HK-2 (cell line): ENCODE results near the gene JHY.

Source experiments
- DNase-seq: peaks from one replicate; pipeline ENCODE4 v3.0.0-alpha.2; 2018; ENCODE audit not compliant: unreplicated experiment

The JHY gene

DNA sequence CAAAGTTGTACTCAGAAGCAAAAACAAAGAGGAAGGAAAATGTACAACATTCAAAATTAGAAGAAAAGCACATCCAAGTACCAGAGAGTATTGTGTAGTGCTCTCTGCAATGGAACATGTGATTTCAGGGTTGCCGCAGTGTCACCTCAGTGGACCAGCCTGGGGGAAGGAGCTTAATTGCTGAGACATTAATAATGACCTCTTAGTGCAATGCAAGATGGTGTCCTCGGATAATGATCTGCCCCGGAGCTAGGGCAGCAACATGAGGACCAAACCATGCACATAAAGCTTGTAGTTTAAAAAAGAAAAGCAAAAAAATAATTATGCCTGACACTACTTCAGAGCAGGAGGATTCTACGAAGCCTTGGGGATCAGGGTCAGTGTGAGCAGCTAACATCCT, 11.3 kb upstream of the JHY start:
- no peak for DNase-seq

DNA sequence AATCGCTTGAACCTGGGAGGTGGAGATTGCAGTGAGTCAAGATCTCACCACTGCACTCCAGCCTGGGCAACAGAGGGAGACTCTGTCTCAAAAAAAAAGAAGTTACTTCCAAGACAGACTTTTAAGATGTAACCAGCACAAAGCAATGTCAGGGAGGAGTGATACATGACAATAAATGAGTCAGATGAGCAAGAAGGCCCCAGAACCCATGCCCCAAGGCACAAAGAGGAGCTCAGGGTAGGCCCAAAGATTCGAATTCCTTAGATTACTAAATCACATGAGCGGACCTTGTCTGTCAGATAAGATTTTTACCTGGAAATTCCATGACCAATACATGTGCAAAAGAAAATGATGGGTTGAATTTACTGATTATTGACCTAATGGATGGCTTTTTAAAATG, 10.5 kb upstream of the JHY start:
- DNase-seq: no peak

DNA sequence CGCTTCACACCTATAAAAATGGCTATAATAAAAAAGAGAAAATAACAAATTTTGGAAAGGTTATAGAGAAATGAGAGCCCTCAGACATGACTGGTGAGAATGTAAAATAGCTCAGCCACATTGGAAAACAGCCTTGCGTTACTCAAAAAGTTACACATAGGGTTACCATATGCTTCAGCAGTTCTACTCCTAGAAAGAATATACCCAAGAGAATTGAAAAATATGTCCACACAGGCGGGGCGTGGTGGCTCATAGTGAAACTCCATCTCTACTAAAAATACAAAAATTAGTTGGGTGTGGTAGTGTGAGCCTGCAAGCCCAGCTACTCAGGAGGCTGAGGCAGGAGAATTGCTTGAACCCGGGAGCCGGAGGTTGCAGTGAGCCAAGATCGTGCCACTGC, 7.6 kb upstream of the JHY start:
- no peak for DNase-seq

DNA sequence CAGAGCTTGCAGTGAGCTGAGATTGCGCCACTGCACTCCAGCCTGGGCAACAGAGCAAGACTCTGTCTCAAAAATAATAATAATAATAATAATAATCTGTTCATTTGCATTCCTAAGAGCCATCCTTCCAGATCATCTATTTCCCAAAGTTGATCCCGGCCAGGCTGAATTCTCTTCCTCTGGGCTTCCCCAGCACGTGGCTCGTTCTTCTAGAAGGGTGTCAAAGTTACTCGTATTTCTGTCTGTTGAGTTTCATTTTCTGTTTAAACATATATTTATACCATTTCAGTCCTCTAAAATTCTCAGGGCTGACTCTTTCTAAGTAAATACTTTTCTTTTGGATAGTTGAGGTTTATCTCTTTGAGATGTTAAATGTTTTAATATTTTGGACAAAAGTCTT, 4.8 kb upstream of the JHY start:
- DNase-seq: no peak

DNA sequence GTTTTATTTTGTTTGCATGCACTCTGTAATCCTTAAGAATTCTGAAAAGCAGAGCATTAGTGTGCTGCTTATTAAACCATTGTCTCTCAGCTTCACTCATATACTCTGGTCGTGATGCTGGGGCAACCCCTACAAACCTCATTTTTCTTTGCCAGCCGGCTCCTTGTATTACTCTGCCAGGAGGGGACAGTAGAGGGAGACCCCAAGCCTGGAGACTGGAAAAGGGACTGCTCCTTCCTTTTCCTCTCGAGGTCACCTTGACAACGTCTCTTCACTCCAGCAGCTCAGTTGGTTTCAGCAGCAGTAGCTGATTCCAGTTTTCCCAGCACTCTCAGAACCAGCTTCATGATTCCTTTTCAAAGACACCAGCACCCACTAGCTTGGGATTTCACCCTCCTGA, 2.8 kb upstream of the JHY start:
- DNase-seq: no peak

DNA sequence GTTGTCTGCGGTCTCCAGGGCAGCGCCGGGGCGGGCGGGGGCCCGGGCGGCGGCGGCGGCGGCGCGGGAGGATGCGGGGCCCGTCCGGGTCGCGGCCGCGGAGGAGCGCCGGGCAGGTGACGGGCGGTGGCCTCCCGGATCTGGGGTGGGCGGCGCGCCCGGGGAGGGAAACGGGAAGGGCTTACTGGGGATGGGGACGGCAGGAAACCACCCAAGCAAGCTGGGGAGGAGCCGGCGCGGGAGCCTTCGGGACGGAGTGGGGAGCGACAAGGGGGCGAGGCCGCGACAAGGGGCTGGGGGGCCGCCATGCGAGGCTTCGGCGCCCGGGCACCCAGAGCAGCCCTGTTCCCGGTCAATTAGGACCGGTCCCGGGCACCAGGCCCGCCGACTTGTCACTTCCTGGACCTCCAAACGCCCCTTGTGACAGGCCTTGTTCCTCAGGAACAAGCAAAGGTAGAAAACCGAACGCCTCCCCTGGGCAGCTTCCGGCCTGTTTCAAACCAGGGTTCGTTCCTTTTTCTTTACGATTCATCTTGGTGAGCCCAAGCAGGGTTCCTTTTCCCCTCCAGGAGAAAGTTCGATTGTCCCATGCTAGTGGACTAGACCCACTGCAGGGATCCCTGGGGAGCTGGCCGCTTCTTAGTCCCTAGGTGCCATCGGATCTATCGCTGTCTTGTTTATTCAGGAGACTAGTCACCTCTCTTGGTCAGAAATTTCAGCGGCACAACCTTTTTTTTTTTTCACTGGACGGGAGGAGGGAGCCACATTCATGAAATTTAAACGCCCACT, 492 bp downstream of the JHY start:
- DNase-seq: peak; percentile 56

DNA sequence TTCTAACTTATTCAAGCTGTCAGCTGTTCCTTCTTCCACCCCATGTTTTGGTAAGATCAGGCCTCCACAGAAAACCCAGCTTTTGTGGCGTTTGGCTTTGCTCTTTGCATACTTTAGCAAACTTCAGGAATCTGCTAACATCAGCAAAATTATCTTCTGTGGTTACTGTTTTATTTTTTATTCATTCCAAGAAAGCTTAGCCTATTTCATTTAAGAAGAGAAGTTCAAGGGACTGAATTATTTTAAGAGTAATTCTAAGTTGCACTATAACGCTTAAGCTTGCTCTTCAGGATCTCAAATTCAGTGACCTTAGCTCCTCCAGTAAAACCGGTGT, 1.1 kb downstream of the JHY start:
- no peak for DNase-seq

DNA sequence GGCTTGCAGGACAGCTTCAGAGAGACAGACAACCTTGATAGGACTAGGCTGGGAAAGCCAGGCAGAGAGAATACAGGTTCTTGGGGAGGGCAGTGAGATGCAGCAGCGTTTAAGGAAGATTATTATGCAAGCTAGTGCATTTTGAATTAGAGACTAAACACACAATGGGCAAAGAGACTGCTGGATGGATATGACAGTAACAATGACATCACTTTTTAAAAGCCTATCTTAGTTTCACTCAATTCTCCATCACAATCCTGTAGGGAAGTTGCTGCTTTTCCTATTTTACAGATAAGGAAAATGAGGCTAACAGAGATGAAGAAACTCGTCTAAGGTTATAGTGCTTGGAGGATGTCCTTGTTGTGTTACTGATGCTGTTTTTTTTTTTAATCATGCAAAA, 5.6 kb downstream of the JHY start:
- no peak for DNase-seq

DNA sequence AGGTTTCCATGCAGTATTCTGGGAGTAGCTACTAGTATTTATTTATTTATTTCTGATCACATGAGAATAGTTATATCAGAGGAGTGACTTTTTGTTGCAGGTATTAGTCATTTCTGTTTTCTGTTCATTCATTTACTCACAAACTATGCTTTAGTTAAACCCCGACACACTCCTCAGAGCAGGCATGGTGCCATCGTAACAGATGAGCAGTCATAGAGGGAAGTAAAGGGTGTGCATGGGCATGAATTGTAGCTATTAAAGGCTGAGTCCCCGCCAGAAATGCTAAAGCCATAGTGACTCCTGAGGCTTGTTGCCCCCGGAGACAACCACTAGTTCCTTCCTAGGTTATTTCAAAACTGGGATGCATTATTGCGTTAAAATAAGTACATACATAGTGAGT, 10.6 kb downstream of the JHY start:
- DNase-seq: peak; percentile 44

DNA sequence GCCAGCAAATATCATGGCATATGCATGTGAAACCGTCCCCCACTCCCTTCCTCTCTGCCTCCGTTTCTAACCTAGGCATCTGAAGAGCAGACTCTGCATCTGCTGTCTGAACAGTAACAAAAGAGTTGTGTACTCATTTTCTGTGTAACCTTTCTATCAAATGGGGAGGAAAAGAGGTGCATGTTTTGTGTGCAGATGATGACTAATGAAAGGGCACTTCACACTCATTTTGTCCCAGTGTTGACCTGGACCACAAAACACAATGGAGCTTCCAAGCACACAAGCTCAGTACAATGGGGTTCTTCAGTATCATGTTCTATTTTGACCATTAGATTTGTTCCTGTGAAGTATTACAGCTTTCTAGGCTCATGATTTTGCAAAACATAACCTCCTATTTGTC, 13.0 kb downstream of the JHY start:
- no peak for DNase-seq

DNA sequence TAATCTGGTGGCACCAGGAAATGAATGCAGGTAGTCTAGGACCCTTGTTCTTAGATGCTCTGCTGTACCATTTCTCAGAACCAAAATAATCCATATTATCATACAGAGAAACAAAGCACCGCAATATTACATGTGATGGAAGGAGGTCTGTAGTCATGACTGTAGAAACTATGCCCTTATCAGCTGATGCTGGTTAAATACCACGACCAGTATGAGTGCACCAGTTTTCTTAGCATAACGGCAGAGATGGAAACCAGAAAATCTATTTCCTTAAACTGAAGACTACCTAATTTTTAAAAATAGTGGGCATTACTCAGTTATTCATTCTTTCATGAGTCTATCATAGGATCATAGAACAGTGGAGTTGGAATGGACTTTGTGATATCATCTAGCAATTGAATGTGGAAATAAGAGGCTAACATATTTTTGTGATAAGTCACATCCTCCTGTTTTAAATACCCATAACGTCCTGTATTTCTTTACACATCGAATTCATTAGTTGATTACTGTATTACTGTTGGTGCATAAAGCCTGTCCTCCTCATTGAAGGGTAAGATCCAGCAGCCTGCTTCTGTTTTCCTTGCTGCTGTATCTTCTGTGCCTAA, 15.1 kb downstream of the JHY start:
- no peak for DNase-seq

DNA sequence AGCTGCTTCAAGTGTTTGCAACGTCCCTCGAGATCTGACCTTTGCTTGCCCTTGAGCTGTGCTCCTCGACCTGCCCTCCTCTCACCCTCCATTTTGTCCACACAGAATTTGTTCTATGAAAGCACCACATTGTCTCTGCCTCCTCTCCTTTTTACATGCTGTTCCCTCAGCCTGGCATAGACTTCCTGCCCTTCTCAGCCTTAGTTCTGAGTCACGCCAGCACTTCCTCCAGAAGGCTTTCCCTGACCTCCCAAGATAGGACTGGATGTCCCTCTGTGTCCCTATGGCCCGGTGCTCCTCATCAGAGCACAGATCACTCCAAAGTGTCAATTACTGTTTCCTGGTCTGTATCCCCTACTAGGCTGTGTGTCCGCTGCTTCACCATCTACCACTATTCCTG, 16.2 kb downstream of the JHY start:
- DNase-seq: no peak

DNA sequence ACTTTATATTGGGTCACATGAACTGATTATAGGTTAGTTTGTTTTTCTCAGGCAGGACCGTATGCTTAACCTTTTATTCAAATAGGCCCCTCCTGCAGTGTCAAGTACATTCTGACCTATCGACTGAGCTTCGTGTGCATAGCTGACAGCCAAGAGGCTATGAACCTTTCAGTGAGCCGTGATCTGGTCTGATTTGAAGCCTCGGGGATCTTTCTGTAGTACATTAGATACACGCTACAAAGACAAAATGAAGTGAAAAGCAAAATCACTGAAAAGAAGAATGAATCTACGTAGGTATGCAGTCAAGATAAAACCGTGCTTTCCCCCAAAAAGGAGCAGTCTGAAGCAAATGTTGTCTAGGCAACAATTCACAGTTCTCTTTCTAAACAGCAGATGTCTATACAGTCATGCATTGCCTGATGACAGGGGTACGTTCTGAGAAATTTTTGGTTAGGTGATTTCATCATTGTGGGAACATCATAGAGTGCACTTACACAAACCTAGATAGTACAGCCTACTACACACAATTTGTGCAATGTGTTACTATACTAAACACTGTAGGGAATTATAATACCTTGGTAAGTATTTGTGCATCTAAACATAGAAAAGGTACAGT, 18.1 kb downstream of the JHY start:
- DNase-seq: no peak

DNA sequence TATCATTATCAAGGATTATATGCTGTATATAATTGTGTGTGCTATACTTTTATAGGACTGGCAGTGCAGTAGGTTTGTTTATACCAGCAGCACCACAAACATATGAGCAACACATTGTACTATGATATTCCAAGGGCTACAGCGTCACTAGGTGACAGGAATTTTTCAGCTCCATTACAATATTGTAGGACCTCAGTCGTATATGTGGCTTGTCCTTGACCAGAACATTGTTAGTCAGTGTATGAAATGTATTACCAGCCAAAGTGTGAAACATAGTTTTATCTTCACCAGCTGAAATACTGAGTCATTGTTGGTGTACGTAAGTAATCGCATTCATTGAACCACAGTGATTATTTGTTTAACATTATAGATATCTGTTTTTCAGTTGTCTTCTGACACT, 20.4 kb downstream of the JHY start:
- DNase-seq: no peak

DNA sequence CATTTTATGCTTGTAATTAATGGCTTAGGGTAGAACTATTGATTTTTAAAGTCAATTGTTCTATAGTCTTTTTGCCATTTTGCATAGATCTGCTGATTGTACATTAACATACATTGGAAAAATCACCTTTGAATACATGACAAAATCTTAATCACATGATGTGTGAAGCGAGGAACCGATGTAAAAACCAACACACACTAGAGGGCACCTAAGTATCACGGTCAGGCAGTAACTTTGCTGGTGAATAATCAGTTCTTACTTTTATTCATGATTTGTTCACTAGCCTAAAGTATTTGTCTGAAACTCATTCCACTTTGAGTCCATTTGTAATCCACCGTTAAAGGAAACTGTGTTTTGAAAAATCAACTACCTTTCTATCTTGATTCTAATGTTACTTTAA, 28.2 kb downstream of the JHY start:
- no peak for DNase-seq

DNA sequence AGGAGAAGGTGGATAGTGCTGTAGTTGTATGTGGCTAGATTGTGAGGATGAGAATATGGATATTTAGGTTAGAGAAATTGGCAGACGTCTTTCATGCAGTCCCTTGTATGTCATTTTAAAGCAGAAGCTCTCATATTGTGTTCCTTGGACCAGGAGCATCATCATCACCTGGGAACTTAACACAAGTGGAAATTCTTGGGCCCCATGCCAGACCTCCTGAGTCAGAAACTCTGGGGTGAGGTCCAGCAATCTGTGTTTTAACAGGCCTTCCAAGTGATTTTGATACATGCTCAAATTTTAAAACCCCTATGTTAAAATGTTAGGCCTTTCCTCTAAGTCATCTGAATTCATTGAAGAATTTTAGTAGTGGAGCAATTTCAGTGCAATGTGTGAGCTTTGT, 34.8 kb downstream of the JHY start:
- peak; percentile 11 for DNase-seq

DNA sequence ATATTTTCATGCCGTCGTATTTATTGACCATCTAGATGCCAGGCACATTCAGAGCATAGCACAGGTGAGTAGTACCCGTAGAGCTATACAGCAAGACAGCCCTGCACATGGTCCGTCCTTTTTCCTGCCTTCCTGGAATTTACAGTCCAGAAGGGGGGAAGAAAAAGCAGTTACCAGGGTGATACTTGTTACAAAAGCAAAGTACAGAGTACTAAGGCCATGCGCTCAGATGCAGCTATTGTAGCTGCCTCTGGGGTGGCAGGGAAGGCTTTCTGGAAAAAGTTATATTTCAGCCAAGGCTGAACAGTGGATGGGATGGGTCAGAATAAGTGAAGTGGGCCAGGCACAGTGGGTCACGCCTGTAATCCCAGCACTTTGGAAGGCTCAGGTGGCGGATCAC, 36.2 kb downstream of the JHY start:
- DNase-seq: no peak

DNA sequence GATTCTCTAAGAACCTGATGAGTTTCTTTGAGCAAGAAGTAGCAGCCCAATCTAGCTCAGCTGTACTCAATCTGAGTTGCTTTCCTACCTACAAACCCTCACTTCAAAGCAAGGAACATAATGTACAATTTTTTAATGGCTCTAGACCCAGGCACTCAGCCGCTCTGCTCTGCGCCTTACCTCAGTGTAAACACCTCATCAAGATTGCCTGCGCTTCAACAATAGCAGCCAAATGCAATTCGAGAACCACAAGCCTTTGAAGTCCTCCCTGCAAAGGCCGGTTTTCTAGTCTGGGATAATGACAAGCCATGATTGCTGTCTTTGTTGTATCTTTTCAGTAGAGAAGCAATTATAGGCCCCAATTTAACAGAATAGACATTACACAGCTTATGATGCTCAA, 38.0 kb downstream of the JHY start:
- no peak for DNase-seq

DNA sequence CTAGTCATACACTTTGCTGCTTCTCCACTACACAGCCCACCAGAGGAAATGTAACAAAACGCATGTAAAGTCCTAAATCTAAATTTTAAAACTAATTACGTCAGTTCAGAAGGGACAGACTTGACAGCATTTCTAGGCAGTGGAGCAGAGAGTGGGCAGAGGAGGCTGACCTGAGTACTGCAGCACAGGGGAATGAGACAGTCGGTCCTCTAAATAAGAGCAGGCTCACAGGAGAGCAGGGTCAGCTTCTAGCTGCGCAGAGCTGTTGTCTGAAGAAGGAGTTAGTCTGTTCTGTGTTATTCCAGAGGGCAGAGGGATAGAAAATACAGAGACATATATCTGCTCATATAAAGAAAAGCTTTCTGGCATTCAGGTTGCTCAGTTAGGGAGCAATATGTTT, 40.3 kb downstream of the JHY start:
- DNase-seq: no peak

DNA sequence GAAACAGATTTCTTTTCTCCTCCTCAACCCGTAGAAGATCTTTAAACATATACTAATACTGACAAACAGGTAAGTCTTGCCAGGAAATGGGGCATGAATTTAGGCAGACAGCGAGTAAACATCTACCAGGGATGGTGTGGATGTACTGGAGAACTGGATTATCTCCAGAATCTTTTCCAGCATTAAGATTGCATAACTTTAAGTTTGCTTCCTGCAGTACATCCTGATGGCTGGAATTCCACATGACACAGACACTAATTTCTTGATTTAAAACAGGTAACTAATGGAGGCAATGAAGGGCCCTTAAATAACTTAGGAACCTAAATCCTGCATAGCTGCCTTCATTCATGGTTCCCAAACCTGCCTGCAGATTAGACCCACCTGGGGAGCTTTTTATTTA, 40.7 kb downstream of the JHY start:
- DNase-seq: no peak

DNA sequence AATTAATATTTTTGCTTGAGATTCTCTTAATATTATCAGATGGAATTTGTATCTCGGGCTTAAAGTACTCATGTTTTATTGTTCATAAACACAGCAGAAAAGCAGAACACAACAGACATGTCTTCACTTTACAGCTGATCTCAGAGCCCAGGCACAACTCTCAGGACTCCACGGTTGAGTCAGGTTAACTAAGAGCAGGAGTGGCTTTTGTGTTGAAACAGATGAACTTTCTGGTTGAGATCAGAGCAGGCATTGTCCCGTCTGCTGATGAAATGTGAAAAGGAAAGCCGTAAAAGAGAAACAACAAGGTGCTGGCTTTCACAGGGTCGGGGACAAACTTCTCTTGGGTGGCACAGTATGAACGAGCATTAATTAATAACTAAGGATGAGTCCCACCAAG, 49.0 kb downstream of the JHY start:
- no peak for DNase-seq

DNA sequence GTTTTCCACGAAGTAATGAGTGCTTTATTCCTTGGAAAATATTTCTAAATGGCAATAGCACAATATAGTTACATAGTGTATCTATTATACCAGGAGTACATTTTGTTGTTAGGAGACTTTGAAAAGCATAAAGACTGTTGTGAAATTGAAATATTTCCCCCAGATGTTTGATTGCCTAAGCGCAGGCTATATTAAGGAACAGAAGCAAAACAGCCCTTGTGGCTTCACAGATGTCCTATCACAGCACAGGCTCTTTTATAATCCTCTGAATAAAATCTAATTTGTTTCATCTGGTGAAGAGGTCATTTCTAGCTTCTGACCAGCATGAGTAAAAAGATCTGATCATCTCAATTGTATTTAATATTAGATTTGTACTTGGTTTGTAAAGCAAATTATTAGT, 50.9 kb downstream of the JHY start:
- no peak for DNase-seq

DNA sequence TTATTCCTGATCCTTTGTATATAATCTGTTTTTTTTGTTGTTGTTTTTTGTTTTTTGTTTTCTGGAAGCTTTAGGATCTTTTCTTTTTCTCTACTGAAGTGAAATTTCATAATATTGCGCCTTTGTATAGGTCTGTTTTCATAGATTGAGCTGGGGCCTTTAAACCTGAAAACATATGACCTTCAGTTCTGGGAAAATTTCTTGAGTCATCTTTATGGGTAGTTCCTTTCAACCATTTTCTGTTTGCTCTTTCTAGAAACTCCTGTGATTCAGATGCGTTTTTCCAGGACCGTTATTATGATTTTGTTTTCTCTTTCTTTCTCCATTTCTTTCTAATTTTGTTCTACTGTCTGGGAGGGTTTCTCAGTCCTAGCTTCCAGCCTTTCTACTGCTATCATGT, 55.4 kb downstream of the JHY start:
- no peak for DNase-seq

DNA sequence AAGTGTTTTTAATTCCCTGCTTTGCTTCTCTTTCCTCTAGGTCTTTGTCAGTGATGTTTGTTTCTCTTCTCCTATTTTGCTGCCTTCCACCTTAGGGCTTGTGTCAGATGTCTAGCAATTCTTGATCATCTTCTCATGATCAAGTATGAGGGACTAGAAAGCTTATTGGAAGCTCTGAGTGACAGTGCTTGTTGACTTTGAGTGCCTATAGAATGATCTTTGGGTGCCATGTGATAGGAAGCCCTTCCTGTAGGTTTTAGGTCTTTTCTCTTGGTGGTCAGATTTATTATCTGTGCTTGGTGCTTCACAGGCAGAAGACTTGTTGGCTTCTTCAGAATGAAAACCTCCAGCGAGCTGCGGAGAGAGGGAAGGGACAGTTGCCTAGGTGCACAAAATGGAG, 56.0 kb downstream of the JHY start:
- DNase-seq: no peak
